GM23338 (cell line): Measurements from ENCODE around the gene MAP7D1. TPM values are rescaled to one million over a fixed set of nuclear protein-coding genes. Genes with fewer than 3 reads are reported as not detected.

Experiments
- ATAC-seq: fragments of 200-7000 bp; cut with Tn5 transposase; 3 replicates; pipeline ENCODE4 v1.9.1; 2020
- DNase-seq: peaks from one replicate; pipeline ENCODE4 v3.0.0-alpha.2; 2015; ENCODE audit warnings: low spot score
- H2AFZ ChIP-seq: fragments of 200-600 bp; sonication (generic); 2 replicates; pipeline ENCODE4 v1.8.0; 2016; ENCODE audit warnings: antibody characterized with exemption, mild to moderate bottlenecking, moderate library complexity
- H3F3A ChIP-seq: fragments of 200-600 bp; sonication (generic); replicated peaks from 2 replicates; pipeline ENCODE4 v1.8.0; 2017; ENCODE audit warnings: antibody characterized with exemption, mixed run types, low read depth
- H3K27ac ChIP-seq: fragments of 200-600 bp; sonication (generic); 2 replicates; pipeline ENCODE4 v1.6.1; 2016; ENCODE audit warnings: low read depth
- H3K27me3 ChIP-seq: fragments of 200-600 bp; sonication (generic); 2 replicates; pipeline ENCODE4 v1.8.0; 2016; ENCODE audit warnings: mild to moderate bottlenecking, mixed run types, moderate library complexity; ENCODE audit not compliant: insufficient read depth
- H3K36me3 ChIP-seq: fragments of 200-600 bp; sonication (generic); 2 replicates; pipeline ENCODE4 v1.8.0; 2016; ENCODE audit warnings: mild to moderate bottlenecking; ENCODE audit not compliant: insufficient read depth
- H3K4me1 ChIP-seq: fragments of 200-600 bp; sonication (generic); 2 replicates; pipeline ENCODE4 v1.8.0; 2016; ENCODE audit warnings: mild to moderate bottlenecking, moderate library complexity; ENCODE audit not compliant: insufficient read depth
- H3K4me2 ChIP-seq: fragments of 200-600 bp; sonication (generic); 2 replicates; pipeline ENCODE4 v1.7.1; 2017; ENCODE audit warnings: mixed run types
- H3K4me3 ChIP-seq: fragments of 200-600 bp; sonication (generic); 2 replicates; pipeline ENCODE4 v1.6.1; 2016; ENCODE audit warnings: mixed run types
- H3K79me2 ChIP-seq: fragments of 200-600 bp; sonication (generic); replicated peaks from 2 replicates; pipeline ENCODE4 v1.8.0; 2017; ENCODE audit warnings: mild to moderate bottlenecking; ENCODE audit not compliant: insufficient read depth
- H3K9me2 ChIP-seq: fragments of 200-600 bp; sonication (generic); 2 replicates; pipeline ENCODE4 v1.8.0; 2017; ENCODE audit not compliant: insufficient read depth
- H4K20me1 ChIP-seq: fragments of 200-600 bp; sonication (generic); replicated peaks from 2 replicates; pipeline ENCODE4 v1.8.0; 2017; ENCODE audit warnings: mild to moderate bottlenecking; ENCODE audit not compliant: insufficient read depth
- H3K27ac Mint-ChIP-seq: 2 replicates; pipeline ENCODE4 v1.8.0; 2020; ENCODE audit warnings: inconsistent platforms, mild to moderate bottlenecking, moderate library complexity, mixed read lengths
- H3K27me3 Mint-ChIP-seq: 3 replicates; pipeline ENCODE4 v1.8.0; 2022; ENCODE audit warnings: low read depth, mild to moderate bottlenecking, moderate library complexity, mixed read lengths, inconsistent platforms; ENCODE audit not compliant: insufficient read depth, poor library complexity
- H3K36me3 Mint-ChIP-seq: 3 replicates; pipeline ENCODE4 v1.8.0; 2021; ENCODE audit warnings: low read depth, mild to moderate bottlenecking, inconsistent platforms, moderate library complexity, mixed read lengths
- H3K4me1 Mint-ChIP-seq: 3 replicates; pipeline ENCODE4 v1.8.0; 2020; ENCODE audit warnings: mild to moderate bottlenecking, inconsistent platforms, mixed read lengths
- H3K4me3 Mint-ChIP-seq: 3 replicates; pipeline ENCODE4 v1.8.0; 2021; ENCODE audit warnings: moderate library complexity, mild to moderate bottlenecking, inconsistent platforms, mixed read lengths
- H3K9me3 Mint-ChIP-seq: 3 replicates; pipeline ENCODE4 v1.8.0; 2020; ENCODE audit warnings: moderate library complexity, mild to moderate bottlenecking, inconsistent platforms, mixed read lengths
- CTCF ChIP-seq, 2 experiments: fragments of 200-600 bp in 1 of 2; sonication (generic) in 1 of 2; conservative IDR thresholded peaks; 2 replicates each; pipeline versions ENCODE4 v1.5.1 to v1.6.1; 2016 to 2017; ENCODE audit warnings: antibody characterized with exemption in 2 of 2, low read depth in 2 of 2, mild to moderate bottlenecking in 2 of 2, moderate library complexity in 1 of 2
- ETS1 ChIP-seq: IDR thresholded peaks from 2 replicates; pipeline ENCODE4 v1.6.1; 2016; ENCODE audit warnings: antibody characterized with exemption
- EZH2 ChIP-seq: fragments of 200-600 bp; sonication (generic); IDR thresholded peaks from one replicate; pipeline ENCODE4 v1.8.0; 2017; ENCODE audit warnings: antibody characterized with exemption, mild to moderate bottlenecking, low read depth; ENCODE audit not compliant: unreplicated experiment
- EZH2phosphoT487 ChIP-seq: fragments of 200-600 bp; sonication (generic); IDR thresholded peaks from one replicate; pipeline ENCODE4 v1.8.1; 2018; ENCODE audit warnings: antibody characterized with exemption; ENCODE audit not compliant: unreplicated experiment
- JUNB ChIP-seq: IDR thresholded peaks from one replicate; pipeline ENCODE4 v1.6.1; 2016; ENCODE audit warnings: antibody characterized with exemption; ENCODE audit not compliant: unreplicated experiment
- NANOG ChIP-seq: IDR thresholded peaks from 2 replicates; pipeline ENCODE4 v1.6.1; 2016; ENCODE audit warnings: antibody characterized with exemption, borderline replicate concordance
- POLR2AphosphoS5 ChIP-seq: IDR thresholded peaks from 2 replicates; pipeline ENCODE4 v1.6.1; 2016; ENCODE audit warnings: antibody characterized with exemption, low read depth
- REST ChIP-seq: IDR thresholded peaks from one replicate; pipeline ENCODE4 v1.6.1; 2018; ENCODE audit warnings: antibody characterized with exemption; ENCODE audit not compliant: unreplicated experiment
- STAT1 ChIP-seq: IDR thresholded peaks from one replicate; pipeline ENCODE4 v1.6.1; 2016; ENCODE audit warnings: antibody characterized with exemption; ENCODE audit not compliant: unreplicated experiment
- ZNF331 ChIP-seq: fragments of 250-450 bp; sonication (Bioruptor Pico); IDR thresholded peaks from 2 replicates; pipeline ENCODE4 v1.5.0; 2020; ENCODE audit warnings: low read depth, mild to moderate bottlenecking, moderate library complexity
- long read RNA-seq: library from polyadenylated mRNA; unstranded; transcript quantifications from one replicate; pipeline ENCODE4 v2.0.0, GENCODE V29; 2020; ENCODE audit not compliant: unreplicated experiment
- polyA plus RNA-seq: library from polyadenylated mRNA; unstranded; fragments of >200 nt; fragmentation: Nextera tagmentation; extraction: Ambion mirVana; gene quantifications from 2 replicates; pipeline ENCODE4 v1.2.1, GENCODE V29; 2016
- total RNA-seq: library from RNA; depleted of rRNA; stranded (reverse); fragments of >200 nt; shearing (Covaris generic); gene quantifications from 2 replicates; pipeline ENCODE4 v1.2.3, GENCODE V29; 2014; rRNA removed

The MAP7D1 gene
- total RNA-seq = 37.4 and 59.8 TPM in 2 replicates
- 13.8 and 14.7 TPM in 2 replicates for polyA plus RNA-seq
- long read RNA-seq, partial matches to known transcripts = 4 of 6 reads
- long read RNA-seq, other reads (novel, unspliced or antisense) = 2 of 6 reads

GRCh38 chr1:36155408-36156328 lies at the start of gene MAP7D1:
Gene MAP7D1 (plus strand): TSS chr1:36156160. CDS start chr1:36156418, 258 bp downstream.
- peaks cover 49% of the 10 kb centered on the region for H3K27me3 ChIP-seq
- H2AFZ ChIP-seq = peak within 1 kb of the TSS; percentile 97
- no peak within 1 kb of the TSS for H3K27ac ChIP-seq
- peak; percentile 43; the same call in 1 of the 2 replicates for TF ChIP-seq POLR2AphosphoS5
- TF ChIP-seq ZNF331 (CRISPR knock-in tag) = no peak
- peaks cover 36% of the 10 kb centered on the region for H3K4me1 ChIP-seq
- peak; percentile 36 for ATAC-seq
- Mint-ChIP-seq H3K9me3 (no peaks in the 10 kb centered on the region), H3K36me3 (peaks cover 8% of the 10 kb centered on the region), H3K27ac (peak within 1 kb of the TSS; percentile 36; the same call in 1 of the 2 replicates), H3K27me3 (peaks cover 45% of the 10 kb centered on the region), H3K4me1 (peaks cover 45% of the 10 kb centered on the region), H3K4me3 (peak within 1 kb of the TSS; percentile 86)
- H3K79me2 ChIP-seq = peaks cover 14% of the 10 kb centered on the region
- H4K20me1 ChIP-seq = no peaks in the 10 kb centered on the region; the same call in 1 of the 2 replicates
- H3F3A ChIP-seq = 0 out of 2 replicates have a peak, but pooled peaks cover 3% of the 10 kb centered on the region
- peak within 1 kb of the TSS; percentile 98 for H3K4me2 ChIP-seq
- H3K4me3 ChIP-seq = peak within 1 kb of the TSS; percentile 94
- no peaks in the 10 kb centered on the region for H3K36me3 ChIP-seq
- no peaks in the 10 kb centered on the region for H3K9me2 ChIP-seq
- DNase-seq = peak; percentile 88

GRCh38 chr1:36106269-36106668 lies 49.7 kb upstream of the MAP7D1 start:
- H3K9me2 ChIP-seq = no peaks in the 10 kb centered on the region
- no peak overlapping the region for H3K4me2 ChIP-seq
- no peak overlapping the region for H3K4me3 ChIP-seq
- Mint-ChIP-seq H3K4me3 (no peak overlapping the region), H3K27ac (no peak overlapping the region), H3K9me3 (no peaks in the 10 kb centered on the region; the same call in 2 of the 3 replicates), H3K36me3 (no peaks in the 10 kb centered on the region), H3K4me1 (no peaks in the 10 kb centered on the region; the same call in 2 of the 3 replicates), H3K27me3 (peaks cover 7% of the 10 kb centered on the region)
- H3K27ac ChIP-seq = no peak overlapping the region
- H3F3A ChIP-seq = no peaks in the 10 kb centered on the region
- H3K27me3 ChIP-seq = no peaks in the 10 kb centered on the region
- no peaks in the 10 kb centered on the region for H4K20me1 ChIP-seq
- no peak for DNase-seq
- no peak for ATAC-seq
- H3K79me2 ChIP-seq = no peaks in the 10 kb centered on the region
- H3K4me1 ChIP-seq = no peaks in the 10 kb centered on the region
- H3K36me3 ChIP-seq = no peaks in the 10 kb centered on the region
- H2AFZ ChIP-seq = no peak overlapping the region
- TF ChIP-seq ZNF331 (CRISPR knock-in tag) (no peak), JUNB (no peak), EZH2phosphoT487 (no peak), REST (no peak), ETS1 (no peak), CTCF (conservative IDR thresholded peaks at IDR 0.05; ENCODE audit: low read depth in 2 of 2) (no peak), STAT1 (no peak), NANOG (no peak), EZH2 (no peak)
